Measurements from ENCODE around the gene NUCKS1. TPM values are rescaled to one million over a fixed set of nuclear protein-coding genes. Genes with fewer than 3 reads are reported as not detected.
A peak's percentile ranks its signal among the peaks of the same experiment; 100 is the strongest.

The NUCKS1 gene
- total and polyA plus RNA-seq, 2 of the 4 experiments (the other 2 are of a cell fraction), result 37.9 to 103 TPM

DNA sequence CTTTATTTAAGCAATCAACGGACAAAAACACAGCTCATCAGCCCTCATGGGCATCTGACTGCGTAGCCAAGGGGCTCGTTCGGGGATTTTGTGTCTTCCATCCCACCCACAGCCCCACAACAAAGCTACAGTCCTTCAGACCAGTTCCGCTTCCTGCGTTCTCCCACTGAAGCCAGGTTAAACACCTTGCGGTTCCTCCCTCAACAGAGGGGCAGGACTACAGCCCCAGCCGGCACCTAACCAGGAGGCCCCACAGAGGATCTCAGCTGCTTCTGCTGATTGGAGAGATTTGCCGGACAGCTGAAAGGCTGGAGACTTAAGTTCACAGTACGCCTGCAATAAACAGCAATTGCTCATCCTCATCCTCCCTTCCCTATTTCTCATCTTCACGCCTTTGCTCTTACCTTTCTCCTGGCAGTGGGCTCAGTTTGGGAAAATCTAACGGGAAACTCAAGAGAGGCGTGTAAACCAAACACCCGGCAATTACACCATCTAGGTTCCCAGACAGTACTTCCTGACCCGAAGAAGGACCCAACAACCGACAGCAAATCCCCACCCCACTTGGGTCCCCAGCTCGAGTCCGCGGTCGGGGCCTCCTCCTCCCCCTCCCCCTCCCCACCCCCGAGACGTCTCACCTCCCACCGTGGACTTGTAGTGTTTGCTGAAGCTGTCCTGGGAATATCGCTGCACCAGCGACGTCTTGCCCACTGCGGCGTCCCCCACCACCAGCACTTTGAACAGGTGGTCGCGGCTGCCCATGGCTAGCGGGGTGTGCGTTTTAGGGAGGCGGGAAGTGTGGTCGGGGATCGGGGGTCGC lies 24.4 kb upstream of the NUCKS1 start:
- Histone ChIP-seq H3K23ac (ENCODE audit: low read depth, low read length) (peak overlapping the region; percentile 96), H3K18ac (ENCODE audit: low read depth, low read length) (no peak overlapping the region), H2AK9ac (replicated peaks; ENCODE audit: low read depth, low read length, poor library complexity) (peak overlapping the region; percentile 82), H3K9me3 (ENCODE audit: control insufficient read depth, insufficient read depth, low read length) (no peaks in the 10 kb centered on the region), H3K4me1 (ENCODE audit: control insufficient read depth, insufficient read depth, low read length) (peaks cover 8% of the 10 kb centered on the region), H3K9ac (ENCODE audit: low read depth, low read length) (peak overlapping the region; percentile 73), H2BK20ac (ENCODE audit: low read depth, low read length) (no peak overlapping the region), H3K79me1 (ENCODE audit: low read depth in 1 of 2, low read length in 2 of 2) (peaks cover 0 to 4% of the 10 kb centered on the region in 2 experiments; a peak in 1 of 4 replicates), H3K4me2 (ENCODE audit: low read depth, low read length) (peak overlapping the region; percentile 62), H3K27me3 (ENCODE audit: control insufficient read depth, insufficient read depth, low read length) (no peaks in the 10 kb centered on the region; the same call in none of the 2 replicates), H2BK5ac (ENCODE audit: low read depth, low read length, poor library complexity, severe bottlenecking) (no peak overlapping the region), H4K8ac (ENCODE audit: low read depth in 2 of 2, low read length in 2 of 2) (peak overlapping the region in 1 of 2 experiments; percentile 70; a peak in 1 of 4 replicates), H3K27ac (ENCODE audit: insufficient read depth, low read length) (no peak overlapping the region), H4K20me1 (ENCODE audit: insufficient read depth, low read length) (no peaks in the 10 kb centered on the region), H3K9me1 (ENCODE audit: insufficient read depth, low read length) (peaks cover 14% of the 10 kb centered on the region), H4K5ac (ENCODE audit: low read depth, low read length) (no peak overlapping the region), H3K56ac (ENCODE audit: extremely low read depth, insufficient read depth, low read length) (peak overlapping the region; percentile 13; the same call in 1 of the 2 replicates), H2AK5ac (ENCODE audit: low read depth, low read length) (peak overlapping the region; percentile 53), H3K14ac (replicated peaks; ENCODE audit: low read depth, low read length) (peak overlapping the region; percentile 89), H2AFZ (replicated peaks; ENCODE audit: low read length, poor library complexity) (peak overlapping the region; percentile 99), H4K91ac (ENCODE audit: insufficient read depth, low read depth, low read length) (no peak overlapping the region; the same call in 1 of the 2 replicates), H2BK15ac (ENCODE audit: low read depth, low read length) (no peak overlapping the region; the same call in 2 of the 3 replicates), H3K4me3 (ENCODE audit: insufficient read depth, low read depth, low read length) (peak overlapping the region; percentile 62), H2BK120ac (ENCODE audit: low read depth, low read length) (peak overlapping the region; percentile 45), H3K4ac (ENCODE audit: low read depth, low read length) (peak overlapping the region; percentile 67), H3K36me3 (ENCODE audit: control insufficient read depth, insufficient read depth, low read length) (no peaks in the 10 kb centered on the region)
- no peak for TF ChIP-seq ELK1 (IDR thresholded peaks at IDR 0.05; ENCODE audit: borderline replicate concordance, low read depth, low read length)
- TF ChIP-seq MAZ (IDR thresholded peaks at IDR 0.05; ENCODE audit: borderline replicate concordance, low read depth, low read length), result no peak
- 45% methylated on average over 6 of the region's 36 CpGs; no CpG with 5 or more reads in 1 of the 2 experiments for WGBS, 2 experiments (ENCODE audit: extremely low coverage in 2 of 2, insufficient read length in 1 of 2)
- dilution Hi-C loops (cut with HindIII; ENCODE audit: low sequenced_read_pairs, unreplicated experiment), result no loop called here
- ATAC-seq (ENCODE audit: low read depth) (peak; percentile 8), DNase-seq (no peak)
- BruUV-seq (replicated peaks), result no TSS peak
- ChIA-PET POLR2A (ENCODE audit: unreplicated experiment) (no interaction called here), CTCF (interaction anchor here (0.7 to 1.6 kb wide), 2 partner anchors 115 to 203 kb away, joined by 3 to 5 read pairs; no protein-coding TSS in a partner anchor)
- intact Hi-C loops (cut with micrococcal nuclease), result loop anchor here (2.0 kb wide), 1 partner anchor 24 kb away; the partner anchor contains the start of gene NUCKS1
- in situ Hi-C loops (cut with MboI; ENCODE audit: low sequenced_read_pairs), result no loop called here

All from IMR-90 (cell line).